Thyroid gland (tissue), 4 donors: Measurements from ENCODE around the gene OSTF1.

Source experiments
- CTCF ChIP-seq, 6 experiments: fragments of 200-600 bp in 3 of 6; fragments of 450-650 bp in 3 of 6; sonication (generic) in 3 of 6; IDR thresholded peaks; one replicate each; pipeline ENCODE4 v1.5.1; 2016 to 2019; ENCODE audit warnings: antibody characterized with exemption in 6 of 6, mild to moderate bottlenecking in 2 of 6, inconsistent platforms in 1 of 6, moderate library complexity in 1 of 6
- POLR2A ChIP-seq, 2 donors: fragments of 450-650 bp; IDR thresholded peaks; one replicate each; pipeline ENCODE4 v1.6.1; 2017; ENCODE audit warnings: antibody characterized with exemption in 2 of 2, mild to moderate bottlenecking in 2 of 2, moderate library complexity in 1 of 2

- TF ChIP-seq CTCF (IDR thresholded peaks at IDR 0.05) (no peak), POLR2A (IDR thresholded peaks at IDR 0.05) (no peak)
Measured at GRCh38 chr9:75128535-75128934, 40.2 kb downstream of the OSTF1 start.
